Activated CD4-positive, alpha-beta T cell treated with anti-CD3 and anti-CD28 coated beads, Interleukin-2, amount 10 ng/mL, durations not matched to agents 24 days and 14 days (primary cell): ENCODE data around the gene RMND5A. TPM values are rescaled to one million over a fixed set of nuclear protein-coding genes. Genes with fewer than 3 reads are reported as not detected.

Source experiments
- DNase-seq: peaks from one replicate; pipeline ENCODE4 v3.0.0; 2022
- H3K27ac Mint-ChIP-seq: one replicate; pipeline ENCODE4 v1.8.0; 2022; ENCODE audit warnings: mild to moderate bottlenecking, mixed read lengths
- H3K27me3 Mint-ChIP-seq: one replicate; pipeline ENCODE4 v1.8.0; 2022; ENCODE audit warnings: mixed read lengths
- H3K36me3 Mint-ChIP-seq: one replicate; pipeline ENCODE4 v1.8.0; 2022; ENCODE audit warnings: low read depth, mild to moderate bottlenecking, mixed read lengths
- H3K4me1 Mint-ChIP-seq: one replicate; pipeline ENCODE4 v1.8.0; 2021; ENCODE audit warnings: mixed read lengths
- H3K4me3 Mint-ChIP-seq: one replicate; pipeline ENCODE4 v1.8.0; 2022; ENCODE audit warnings: mild to moderate bottlenecking, moderate library complexity, mixed read lengths
- H3K9me3 Mint-ChIP-seq: one replicate; pipeline ENCODE4 v1.8.0; 2021; ENCODE audit warnings: mixed read lengths
- intact Hi-C: fragments of 100-400 bp; cut with micrococcal nuclease; formaldehyde crosslinking; loops from one replicate; pipeline ENCODE4 v1.15.1; 2023
- total RNA-seq: library from RNA; stranded (reverse); gene quantifications from 2 replicates; pipeline ENCODE4 v1.2.3, GENCODE V29; 2022

RMND5A gene
- total RNA-seq, 1 donor from 2014 or later = 46.4 TPM

DNA sequence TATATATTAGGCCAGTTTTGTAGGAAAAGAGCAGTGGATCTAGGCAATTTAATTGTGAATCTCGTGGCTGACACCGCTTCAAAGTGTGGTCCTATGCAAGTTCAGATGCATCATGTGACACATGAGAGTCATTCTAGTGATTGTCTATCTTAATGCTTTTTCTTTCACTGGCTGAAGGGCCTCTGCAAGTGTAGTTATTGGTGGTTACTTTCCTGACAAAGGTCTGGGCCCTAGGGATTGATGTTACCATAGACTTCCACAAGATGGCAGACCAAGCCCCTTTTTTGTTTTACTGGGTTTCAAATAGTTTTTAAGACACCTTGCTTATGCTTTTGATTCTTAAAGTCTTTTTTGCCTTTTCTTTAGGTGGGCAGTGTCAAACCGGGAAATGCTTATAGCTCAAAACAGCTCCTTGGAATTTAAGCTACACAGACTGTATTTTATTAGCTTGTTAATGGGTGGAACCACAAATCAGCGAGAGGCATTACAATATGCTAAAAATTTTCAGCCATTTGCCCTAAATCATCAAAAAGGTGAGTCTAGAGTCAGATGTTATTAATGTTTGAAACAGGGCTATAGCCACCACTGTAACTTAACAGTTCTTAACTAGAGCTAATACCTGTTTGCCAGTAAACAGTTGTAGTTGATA, 44.7 kb downstream of the RMND5A start:
- H3K9me3 Mint-ChIP-seq = no peaks in the 10 kb centered on the region
- no peak overlapping the region for H3K4me3 Mint-ChIP-seq
- H3K36me3 Mint-ChIP-seq = peaks cover 22% of the 10 kb centered on the region
- no peaks in the 10 kb centered on the region for H3K27me3 Mint-ChIP-seq
- H3K4me1 Mint-ChIP-seq = peaks cover 10% of the 10 kb centered on the region
- intact Hi-C loops = loop anchor here (2.0 kb wide), 1 partner anchor 42 kb away; no protein-coding TSS in a partner anchor
- DNase-seq = peak; percentile 81
- no peak overlapping the region for H3K27ac Mint-ChIP-seq

DNA sequence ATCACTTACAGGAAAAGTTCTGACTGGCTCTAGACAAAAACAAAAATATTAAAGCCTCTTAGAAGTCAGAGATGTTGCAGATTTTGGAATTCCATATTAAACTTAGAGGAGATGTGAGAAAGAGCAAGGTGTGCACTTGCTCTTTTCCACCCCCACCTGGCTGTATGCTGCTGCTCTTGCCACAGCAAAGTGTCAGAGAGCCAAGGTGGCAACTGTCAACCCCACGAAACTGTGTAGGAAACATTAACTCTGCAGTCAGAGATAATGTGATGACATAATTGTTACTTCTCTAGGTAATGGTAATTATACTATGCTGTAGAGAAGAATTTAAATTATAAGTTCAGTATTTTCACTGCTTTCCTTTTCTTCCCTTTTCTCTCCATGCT, 45.2 kb downstream of the RMND5A start:
- Mint-ChIP-seq H3K36me3 (peaks cover 24% of the 10 kb centered on the region), H3K4me3 (no peak overlapping the region), H3K4me1 (peaks cover 10% of the 10 kb centered on the region), H3K9me3 (no peaks in the 10 kb centered on the region), H3K27me3 (no peaks in the 10 kb centered on the region), H3K27ac (no peak overlapping the region)
- intact Hi-C loops = loop anchor here (2.0 kb wide), 1 partner anchor 41 kb away; no protein-coding TSS in a partner anchor
- no peak for DNase-seq

DNA sequence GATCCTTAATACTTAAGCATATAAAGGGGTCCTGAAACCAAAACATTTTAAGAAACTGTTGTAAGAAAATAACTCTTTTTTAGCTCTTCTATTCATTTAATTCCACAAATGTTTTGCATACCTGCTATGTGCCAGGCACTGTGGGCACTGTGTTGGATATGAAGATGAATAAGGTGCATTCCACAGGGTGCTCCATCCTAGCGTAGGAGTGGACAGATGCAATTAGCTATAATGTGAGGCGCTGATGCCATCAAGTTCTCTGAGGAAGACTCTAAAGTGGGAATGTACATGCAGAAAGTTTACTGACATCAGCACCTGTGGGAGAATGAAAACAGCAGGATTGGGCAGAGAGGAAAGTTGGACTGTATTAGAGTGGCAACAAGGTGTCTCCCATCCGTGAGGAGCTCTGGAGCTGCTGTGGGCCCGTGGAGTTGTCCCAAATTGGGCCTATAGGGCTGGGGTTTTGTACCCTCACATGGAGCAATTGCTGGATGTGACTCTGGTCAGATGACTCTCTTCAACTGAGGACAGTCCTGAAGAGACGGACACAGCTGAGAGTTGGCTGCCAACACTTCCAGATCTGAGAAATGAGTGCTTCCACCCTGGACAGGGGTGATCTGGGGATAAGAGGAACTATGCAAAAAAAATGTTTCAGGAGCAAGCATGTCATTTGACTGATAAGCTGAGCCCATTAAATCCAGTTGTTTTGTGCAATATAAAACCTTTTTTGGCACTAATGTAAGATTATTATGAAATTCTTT, 48.3 kb downstream of the RMND5A start:
- Mint-ChIP-seq H3K36me3 (peaks cover 42% of the 10 kb centered on the region), H3K9me3 (no peaks in the 10 kb centered on the region), H3K27me3 (no peaks in the 10 kb centered on the region), H3K4me1 (peaks cover 7% of the 10 kb centered on the region), H3K4me3 (no peak overlapping the region), H3K27ac (no peak overlapping the region)
- DNase-seq = no peak
- intact Hi-C loops = no loop called here

DNA sequence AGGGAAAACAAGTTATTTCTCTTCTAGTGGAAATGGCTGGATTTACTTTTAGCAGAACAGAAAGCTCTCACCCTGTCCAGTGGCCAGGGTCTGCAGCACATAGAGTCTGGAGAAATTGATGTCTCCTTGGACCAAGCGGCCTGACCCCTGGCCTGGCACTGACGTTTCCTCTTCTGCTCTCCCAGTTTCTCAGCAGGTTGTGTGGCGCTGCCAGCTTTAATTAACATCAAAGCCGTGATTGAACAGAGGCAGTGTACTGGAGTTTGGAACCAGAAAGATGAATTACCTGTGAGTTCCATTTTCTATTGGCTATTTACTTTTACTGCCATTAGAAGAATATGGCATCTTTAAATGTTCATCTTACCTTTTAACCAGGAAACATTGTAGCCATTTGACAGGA, 49.7 kb downstream of the RMND5A start:
- Mint-ChIP-seq H3K36me3 (peaks cover 47% of the 10 kb centered on the region), H3K4me3 (no peak overlapping the region), H3K4me1 (peaks cover 1% of the 10 kb centered on the region), H3K27me3 (no peaks in the 10 kb centered on the region), H3K27ac (no peak overlapping the region), H3K9me3 (no peaks in the 10 kb centered on the region)
- no peak for DNase-seq
- intact Hi-C loops = no loop called here

DNA sequence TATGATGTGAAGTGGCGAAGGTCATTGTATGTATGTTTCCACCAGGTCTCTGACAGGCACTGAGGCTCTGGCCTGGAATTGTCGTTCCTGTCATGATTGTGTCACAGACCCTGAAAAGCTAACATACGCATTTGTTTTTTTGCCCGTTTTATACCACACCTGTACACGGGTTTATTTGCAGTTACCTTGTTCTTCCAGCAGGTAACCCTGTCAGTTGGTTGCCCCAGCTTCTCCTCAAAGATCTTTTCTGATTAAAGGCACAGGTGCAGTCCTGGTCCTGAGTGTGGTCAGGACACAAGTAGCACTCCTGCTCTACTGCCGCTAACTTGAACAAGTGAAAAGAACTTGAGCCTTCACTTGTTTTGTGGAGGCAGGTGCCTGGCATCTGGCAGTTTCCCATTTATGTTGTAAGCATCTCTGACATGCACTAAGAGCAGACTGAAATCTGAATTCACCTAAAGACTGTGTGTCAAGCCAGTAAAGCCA, 50.8 kb downstream of the RMND5A start:
- Mint-ChIP-seq H3K4me3 (no peak overlapping the region), H3K27ac (peak overlapping the region; percentile 26), H3K36me3 (peaks cover 48% of the 10 kb centered on the region), H3K27me3 (no peaks in the 10 kb centered on the region), H3K4me1 (no peaks in the 10 kb centered on the region), H3K9me3 (no peaks in the 10 kb centered on the region)
- DNase-seq = no peak
- intact Hi-C loops = no loop called here

DNA sequence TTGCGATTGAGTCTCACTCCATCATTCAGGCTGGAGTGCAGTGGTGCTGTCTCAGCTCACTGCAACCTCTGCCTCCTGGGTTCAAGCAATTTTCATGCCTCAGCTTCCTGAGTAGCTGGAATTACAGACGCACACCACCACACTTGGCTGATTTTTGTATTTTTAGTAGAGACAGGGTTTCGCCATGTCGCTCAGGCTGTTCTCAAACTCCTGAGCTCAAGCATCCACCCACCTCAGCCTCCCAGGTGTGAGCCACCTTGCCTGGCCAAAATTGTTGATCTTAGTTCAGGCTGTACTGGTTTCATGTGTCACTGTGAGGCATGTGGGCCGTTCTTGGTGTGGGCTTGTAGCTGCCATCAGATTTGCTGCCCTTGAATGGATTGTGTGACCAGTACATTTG, 52.5 kb downstream of the RMND5A start:
- no peaks in the 10 kb centered on the region for H3K9me3 Mint-ChIP-seq
- H3K36me3 Mint-ChIP-seq = peaks cover 39% of the 10 kb centered on the region
- no peaks in the 10 kb centered on the region for H3K4me1 Mint-ChIP-seq
- no peak overlapping the region for H3K4me3 Mint-ChIP-seq
- no peaks in the 10 kb centered on the region for H3K27me3 Mint-ChIP-seq
- DNase-seq = no peak
- H3K27ac Mint-ChIP-seq = no peak overlapping the region
- intact Hi-C loops = no loop called here

DNA sequence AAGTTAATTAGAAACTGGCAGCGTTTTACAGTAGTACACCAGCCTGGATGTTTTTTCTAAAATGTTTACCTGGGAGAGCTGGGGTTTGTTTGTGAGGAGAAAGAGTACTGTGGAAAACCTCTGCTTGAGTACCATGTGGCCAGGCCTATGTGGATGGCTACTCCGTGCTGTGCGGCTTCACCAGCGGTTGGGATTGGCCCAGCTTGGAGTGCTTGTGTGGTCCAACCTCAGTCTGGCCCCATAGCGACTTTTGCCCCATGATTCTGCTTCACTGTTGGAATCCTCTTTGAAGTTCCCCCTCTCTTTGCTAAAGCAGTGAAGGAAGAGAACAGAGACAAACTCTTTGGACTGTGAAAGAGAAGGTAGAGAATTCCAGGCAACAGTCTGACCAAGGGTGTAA, 54.8 kb downstream of the RMND5A start:
- intact Hi-C loops = no loop called here
- Mint-ChIP-seq H3K27me3 (no peaks in the 10 kb centered on the region), H3K4me1 (no peaks in the 10 kb centered on the region), H3K9me3 (no peaks in the 10 kb centered on the region), H3K27ac (no peak overlapping the region), H3K36me3 (peaks cover 32% of the 10 kb centered on the region), H3K4me3 (no peak overlapping the region)
- no peak for DNase-seq

DNA sequence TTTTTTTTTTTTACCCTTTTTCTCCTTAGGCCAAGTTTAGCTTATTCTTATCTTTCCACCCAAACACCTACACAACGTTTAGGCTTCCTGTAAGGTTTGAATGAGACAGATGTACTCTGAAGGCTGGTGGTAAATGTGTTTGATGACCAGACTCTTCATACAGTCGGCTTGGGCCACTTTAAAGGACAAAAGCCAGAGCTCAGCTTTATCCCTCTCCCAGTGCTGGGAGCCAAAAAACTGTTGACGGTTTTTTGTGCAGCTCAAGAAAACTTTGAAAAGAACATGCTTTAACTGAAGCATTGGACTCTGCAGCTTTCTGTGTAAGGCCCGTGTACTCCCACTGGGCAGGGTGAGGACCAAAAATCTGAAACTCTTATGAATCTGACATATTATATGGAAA, 55.2 kb downstream of the RMND5A start:
- Mint-ChIP-seq H3K36me3 (peaks cover 30% of the 10 kb centered on the region), H3K4me1 (no peaks in the 10 kb centered on the region), H3K27ac (no peak overlapping the region), H3K4me3 (no peak overlapping the region), H3K27me3 (no peaks in the 10 kb centered on the region), H3K9me3 (no peaks in the 10 kb centered on the region)
- intact Hi-C loops = no loop called here
- DNase-seq = no peak

DNA sequence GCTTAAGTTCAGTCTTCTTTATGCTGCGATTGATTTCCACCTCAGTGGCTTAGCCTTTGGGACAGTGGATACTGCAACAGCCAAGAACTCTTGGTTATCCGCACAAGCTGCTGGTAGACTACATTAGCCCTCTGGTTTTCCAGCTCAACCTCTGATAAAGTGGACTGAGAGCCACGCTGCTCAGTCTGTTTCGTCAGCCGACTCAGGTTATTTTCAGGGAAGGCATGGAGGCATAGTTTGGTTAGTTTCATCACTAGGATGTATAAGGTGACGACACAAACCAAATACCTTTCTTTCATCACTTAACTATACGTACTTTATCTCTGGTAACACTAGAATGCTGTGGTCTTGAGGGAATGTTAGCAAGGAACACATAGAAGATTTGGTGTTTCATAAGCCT, 56.4 kb downstream of the RMND5A start:
- Mint-ChIP-seq H3K27me3 (no peaks in the 10 kb centered on the region), H3K4me3 (no peak overlapping the region), H3K27ac (no peak overlapping the region), H3K9me3 (no peaks in the 10 kb centered on the region), H3K4me1 (no peaks in the 10 kb centered on the region), H3K36me3 (peaks cover 19% of the 10 kb centered on the region)
- intact Hi-C loops = no loop called here
- DNase-seq = no peak

DNA sequence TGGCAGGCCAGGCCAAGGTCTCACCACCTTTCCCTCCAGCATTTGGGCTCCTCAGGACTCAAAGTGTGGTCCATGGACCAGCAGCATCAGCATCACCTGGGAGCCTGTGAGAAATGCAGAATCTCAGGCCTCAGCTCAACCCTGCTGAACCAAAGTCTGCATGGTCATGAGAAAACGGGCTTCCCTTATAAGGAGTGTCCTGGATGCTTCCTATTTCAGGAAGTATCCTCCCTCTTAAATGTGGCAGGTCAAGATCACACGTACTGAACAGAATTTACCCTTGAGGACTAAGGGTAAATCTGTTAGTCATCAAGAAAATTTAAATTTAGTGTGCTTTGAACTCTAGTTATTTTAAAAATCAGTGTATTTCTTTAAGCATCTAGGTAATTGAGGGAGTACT, 58.9 kb downstream of the RMND5A start:
- H3K27me3 Mint-ChIP-seq = no peaks in the 10 kb centered on the region
- no peaks in the 10 kb centered on the region for H3K4me1 Mint-ChIP-seq
- intact Hi-C loops = no loop called here
- no peak for DNase-seq
- H3K36me3 Mint-ChIP-seq = peaks cover 7% of the 10 kb centered on the region
- no peaks in the 10 kb centered on the region for H3K9me3 Mint-ChIP-seq
- H3K27ac Mint-ChIP-seq = no peak overlapping the region
- no peak overlapping the region for H3K4me3 Mint-ChIP-seq

DNA sequence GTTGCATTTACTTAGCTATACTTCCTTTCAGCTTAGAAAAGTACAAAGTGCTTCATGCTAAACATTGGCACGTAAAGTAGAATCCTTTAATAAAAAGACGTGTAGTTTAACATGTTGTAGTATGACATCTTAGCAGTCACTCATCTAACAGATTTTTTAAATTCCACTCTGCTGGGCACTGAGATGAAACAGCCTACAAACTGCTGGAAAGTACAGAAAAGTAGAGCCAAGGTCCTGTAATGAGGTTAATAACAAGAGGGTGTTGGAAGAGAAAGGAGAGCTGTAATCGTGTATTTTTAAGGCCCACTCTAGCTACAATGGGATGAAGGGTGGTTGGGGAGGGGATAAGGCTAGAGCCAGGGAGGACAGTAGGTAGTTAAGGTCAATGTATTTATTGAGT, 59.9 kb downstream of the RMND5A start:
- H3K4me1 Mint-ChIP-seq = no peaks in the 10 kb centered on the region
- H3K27ac Mint-ChIP-seq = no peak overlapping the region
- intact Hi-C loops = no loop called here
- no peak overlapping the region for H3K4me3 Mint-ChIP-seq
- no peak for DNase-seq
- no peaks in the 10 kb centered on the region for H3K9me3 Mint-ChIP-seq
- no peaks in the 10 kb centered on the region for H3K27me3 Mint-ChIP-seq
- H3K36me3 Mint-ChIP-seq = peaks cover under 1% of the 10 kb centered on the region

DNA sequence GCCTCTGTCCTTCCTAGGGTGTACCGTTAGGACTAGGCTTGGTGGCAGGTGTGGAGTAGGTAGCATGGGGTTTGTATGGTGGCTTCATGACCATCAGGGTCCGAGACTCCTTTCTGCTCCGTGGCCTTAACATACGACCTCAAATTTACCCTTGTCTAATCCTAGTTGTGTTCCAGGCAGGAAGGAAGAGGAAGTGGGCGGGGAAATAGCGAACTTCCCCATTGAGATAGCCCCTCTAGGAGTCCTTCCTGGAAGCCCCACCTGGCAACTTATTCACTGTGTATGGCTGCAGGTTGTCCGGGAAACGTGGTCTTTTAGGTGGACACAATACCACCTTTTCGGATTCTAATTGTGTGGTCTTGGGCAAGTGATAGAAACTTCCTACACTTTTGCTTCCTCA, 61.3 kb downstream of the RMND5A start:
- Mint-ChIP-seq H3K36me3 (no peaks in the 10 kb centered on the region), H3K4me3 (no peak overlapping the region), H3K9me3 (no peaks in the 10 kb centered on the region), H3K4me1 (no peaks in the 10 kb centered on the region), H3K27me3 (peaks cover 10% of the 10 kb centered on the region), H3K27ac (no peak overlapping the region)
- no peak for DNase-seq
- intact Hi-C loops = no loop called here

DNA sequence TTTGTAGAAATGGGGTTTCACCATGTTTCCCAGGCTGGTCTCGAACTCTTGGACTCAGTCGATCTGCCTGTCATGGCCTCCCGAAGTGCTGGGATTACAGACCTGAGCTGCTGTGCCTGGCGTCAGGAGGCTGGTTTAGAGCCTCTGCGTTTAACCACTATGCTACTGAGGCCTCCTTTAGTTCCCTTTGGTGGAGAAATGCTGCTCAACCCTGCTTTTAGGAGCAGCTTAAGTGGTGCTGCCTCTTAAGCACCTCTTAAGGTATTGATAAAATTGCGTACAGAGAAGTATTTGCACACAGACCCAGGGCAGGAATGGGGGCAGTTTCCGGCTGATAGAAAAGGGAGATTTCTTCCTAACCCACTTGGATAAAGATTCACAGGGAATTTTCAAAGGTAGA, 62.7 kb downstream of the RMND5A start:
- no peak for DNase-seq
- intact Hi-C loops = no loop called here
- peaks cover 19% of the 10 kb centered on the region for H3K27me3 Mint-ChIP-seq
- no peaks in the 10 kb centered on the region for H3K9me3 Mint-ChIP-seq
- no peaks in the 10 kb centered on the region for H3K36me3 Mint-ChIP-seq
- no peaks in the 10 kb centered on the region for H3K4me1 Mint-ChIP-seq
- no peak overlapping the region for H3K4me3 Mint-ChIP-seq
- H3K27ac Mint-ChIP-seq = no peak overlapping the region

DNA sequence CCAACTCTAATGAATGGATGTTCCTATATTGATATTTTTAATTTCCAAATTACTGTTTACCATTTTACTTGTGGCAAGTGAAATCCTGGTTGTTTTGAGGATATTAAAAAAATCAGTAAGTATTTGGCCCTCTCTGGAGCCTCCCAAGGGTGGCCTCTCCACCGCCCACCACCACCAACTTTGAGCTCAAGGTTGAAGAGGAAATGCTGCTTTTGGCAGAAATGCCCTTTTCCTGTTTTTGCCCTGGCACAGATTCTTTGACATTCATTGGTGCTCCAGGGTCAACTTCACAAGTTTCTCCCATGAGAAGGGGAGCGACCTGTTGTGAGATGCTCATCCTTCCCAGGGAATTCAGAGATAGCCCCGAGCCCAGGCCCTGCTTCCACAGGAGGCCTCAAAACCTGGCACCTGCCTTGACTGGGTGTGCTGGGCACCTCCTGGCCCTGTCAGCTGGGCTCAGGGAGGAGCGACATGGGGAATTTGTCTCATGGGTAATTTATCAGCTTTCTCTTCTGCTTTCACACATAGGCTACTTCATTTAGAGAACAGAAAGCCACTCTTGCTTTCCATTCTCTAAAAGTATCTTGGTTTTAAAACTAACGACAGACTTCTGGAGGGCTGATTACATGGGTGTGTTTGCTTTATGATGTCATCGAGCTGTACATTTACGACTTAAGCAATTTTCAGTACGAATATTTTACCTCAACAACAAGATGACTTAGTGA, 63.7 kb downstream of the RMND5A start:
- no peaks in the 10 kb centered on the region for H3K4me1 Mint-ChIP-seq
- intact Hi-C loops = no loop called here
- no peak overlapping the region for H3K4me3 Mint-ChIP-seq
- DNase-seq = no peak
- H3K36me3 Mint-ChIP-seq = no peaks in the 10 kb centered on the region
- H3K27me3 Mint-ChIP-seq = peaks cover 29% of the 10 kb centered on the region
- H3K27ac Mint-ChIP-seq = no peak overlapping the region
- no peaks in the 10 kb centered on the region for H3K9me3 Mint-ChIP-seq
